HG02610 (cell line): ENCODE measurements around the gene HGS.
"Not testable (repeated sequence)": the region's sequence is repeated elsewhere in the genome, so short reads cannot be mapped to it uniquely, and the experiment has no call there.

ENCODE experiments used
- ATAC-seq: cut with Tn5 transposase; IDR thresholded peaks from one replicate; pipeline ENCODE4 v1.9.1; 2021; ENCODE audit warnings: mild to moderate bottlenecking, moderate library complexity; ENCODE audit not compliant: unreplicated experiment

Gene HGS

GRCh38 chr17:81656118-81656743 lies 27.6 kb upstream of the HGS start, which contains the start of gene PDE6G:
Gene PDE6G (minus strand): TSS chr17:81656542. CDS start chr17:81653305, 3,237 bp downstream.
- ATAC-seq: no peak

GRCh38 chr17:81656835-81657234 lies 27.0 kb upstream of the HGS start:
- ATAC-seq: no peak

- no peak for ATAC-seq
These were observed 24.8 kb upstream of the HGS start for GRCh38 chr17:81659038-81659437.

GRCh38 chr17:81660441-81660840 lies 23.4 kb upstream of the HGS start:
- ATAC-seq: no peak

- no peak for ATAC-seq
These were observed 21.8 kb upstream of the HGS start for GRCh38 chr17:81662002-81662401.

- no peak for ATAC-seq
These were observed 19.8 kb upstream of the HGS start for GRCh38 chr17:81664051-81664470.

- peak; percentile 16 for ATAC-seq
These were observed 18.4 kb upstream of the HGS start for GRCh38 chr17:81665205-81666091.

GRCh38 chr17:81666092-81666341 lies 17.8 kb upstream of the HGS start:
- ATAC-seq: peak; percentile 22

- ATAC-seq: peak; percentile 93
These were observed 17.2 kb upstream of the HGS start, which contains the start of the genes CCDC137 and OXLD1 for GRCh38 chr17:81666342-81667191. Gene CCDC137 (plus strand): TSS chr17:81666737. CDS start chr17:81666767, 30 bp downstream. Gene OXLD1 (minus strand): TSS chr17:81666605. CDS start chr17:81666577, 28 bp downstream.

GRCh38 chr17:81667754-81668153 lies 16.1 kb upstream of the HGS start:
- no peak for ATAC-seq

- ATAC-seq: no peak
These were observed 11.3 kb upstream of the HGS start for GRCh38 chr17:81672504-81672903.

- ATAC-seq: no peak
These were observed 10.9 kb upstream of the HGS start for GRCh38 chr17:81672954-81673353.

GRCh38 chr17:81673561-81674258 lies 10.1 kb upstream of the HGS start:
- ATAC-seq: no peak

GRCh38 chr17:81675515-81676221 lies 8.1 kb upstream of the HGS start:
- not testable (repeated sequence) for ATAC-seq

- no peak for ATAC-seq
These were observed 6.9 kb upstream of the HGS start for GRCh38 chr17:81676906-81677305.

- no peak for ATAC-seq
These were observed 3.7 kb upstream of the HGS start for GRCh38 chr17:81680150-81680549.

GRCh38 chr17:81681672-81682071 lies 2.1 kb upstream of the HGS start:
- no peak for ATAC-seq

GRCh38 chr17:81682565-81683207 lies 1.1 kb upstream of the HGS start:
- ATAC-seq: no peak

- ATAC-seq: peak; percentile 15
These were observed 615 bp upstream of the HGS start for GRCh38 chr17:81683208-81683583.
